OCI-LY7 (cell line): ENCODE results near the gene CRYL1.

ENCODE experiments used
- EZH2phosphoT487 ChIP-seq: fragments of 200-600 bp; sonication (generic); IDR thresholded peaks from 2 replicates; pipeline ENCODE4 v1.6.1; 2018; ENCODE audit warnings: low read depth, borderline replicate concordance, mild to moderate bottlenecking, mixed run types, antibody characterized with exemption, low read length, moderate library complexity, mixed read lengths
- TF ChIP-seq, protein P1 (sequence below): fragments of 200-600 bp; sonication (generic); conservative IDR thresholded peaks from 2 replicates; pipeline ENCODE4 v1.5.1; 2014; ENCODE audit warnings: mild to moderate bottlenecking, antibody characterized with exemption, low read length, moderate library complexity, mixed read lengths

DNA sequence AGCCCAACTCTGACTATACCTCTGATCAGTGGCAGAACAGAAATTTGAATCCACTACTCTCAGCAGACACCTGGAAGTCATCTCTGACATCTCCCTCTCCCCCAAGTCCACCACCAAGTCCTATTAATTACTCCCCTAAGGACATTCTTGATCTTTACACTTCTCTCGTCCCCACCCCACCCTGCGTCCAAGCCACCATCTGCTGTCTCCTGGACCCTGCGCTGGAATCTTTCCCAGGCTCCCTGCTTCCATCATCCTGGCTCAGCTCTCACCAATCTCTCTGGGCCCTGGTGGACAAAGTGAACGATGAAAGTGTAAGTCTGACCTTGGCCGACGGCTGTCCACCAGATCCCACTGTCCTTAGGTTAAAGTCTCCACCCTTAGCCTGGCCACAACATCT, 147.9 kb downstream of the CRYL1 start:
- TF ChIP-seq, protein P1, sequence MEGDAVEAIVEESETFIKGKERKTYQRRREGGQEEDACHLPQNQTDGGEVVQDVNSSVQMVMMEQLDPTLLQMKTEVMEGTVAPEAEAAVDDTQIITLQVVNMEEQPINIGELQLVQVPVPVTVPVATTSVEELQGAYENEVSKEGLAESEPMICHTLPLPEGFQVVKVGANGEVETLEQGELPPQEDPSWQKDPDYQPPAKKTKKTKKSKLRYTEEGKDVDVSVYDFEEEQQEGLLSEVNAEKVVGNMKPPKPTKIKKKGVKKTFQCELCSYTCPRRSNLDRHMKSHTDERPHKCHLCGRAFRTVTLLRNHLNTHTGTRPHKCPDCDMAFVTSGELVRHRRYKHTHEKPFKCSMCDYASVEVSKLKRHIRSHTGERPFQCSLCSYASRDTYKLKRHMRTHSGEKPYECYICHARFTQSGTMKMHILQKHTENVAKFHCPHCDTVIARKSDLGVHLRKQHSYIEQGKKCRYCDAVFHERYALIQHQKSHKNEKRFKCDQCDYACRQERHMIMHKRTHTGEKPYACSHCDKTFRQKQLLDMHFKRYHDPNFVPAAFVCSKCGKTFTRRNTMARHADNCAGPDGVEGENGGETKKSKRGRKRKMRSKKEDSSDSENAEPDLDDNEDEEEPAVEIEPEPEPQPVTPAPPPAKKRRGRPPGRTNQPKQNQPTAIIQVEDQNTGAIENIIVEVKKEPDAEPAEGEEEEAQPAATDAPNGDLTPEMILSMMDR, result no peak
- no peak for TF ChIP-seq EZH2phosphoT487
